Mononuclear cell (primary cell): ENCODE data around the gene NIM1K. TPM values are rescaled to one million over a fixed set of nuclear protein-coding genes. Genes with fewer than 3 reads are reported as not detected.

ENCODE experiments used
- H3K27me3 ChIP-seq: 2 replicates; pipeline ENCODE4 v1.6.0; 2011; ENCODE audit warnings: low read length, control low read depth; ENCODE audit not compliant: insufficient read depth
- H3K4me1 ChIP-seq: 2 replicates; pipeline ENCODE4 v1.5.1; 2011; ENCODE audit warnings: mild to moderate bottlenecking, low read length, control low read depth; ENCODE audit not compliant: insufficient read depth
- H3K4me3 ChIP-seq: 2 replicates; pipeline ENCODE4 v1.5.1; 2011; ENCODE audit warnings: mild to moderate bottlenecking, low read length, moderate library complexity
- H3K9me3 ChIP-seq: 2 replicates; pipeline ENCODE4 v1.5.1; 2011; ENCODE audit warnings: low read depth, mild to moderate bottlenecking, control low read depth, low read length
- total RNA-seq: library from RNA; depleted of rRNA; stranded (reverse); fragments of >200 nt; gene quantifications from one replicate; pipeline ENCODE4 v1.2.3, GENCODE V29; 2012

NIM1K gene
- total RNA-seq, 1 donor = 0.21 TPM

DNA sequence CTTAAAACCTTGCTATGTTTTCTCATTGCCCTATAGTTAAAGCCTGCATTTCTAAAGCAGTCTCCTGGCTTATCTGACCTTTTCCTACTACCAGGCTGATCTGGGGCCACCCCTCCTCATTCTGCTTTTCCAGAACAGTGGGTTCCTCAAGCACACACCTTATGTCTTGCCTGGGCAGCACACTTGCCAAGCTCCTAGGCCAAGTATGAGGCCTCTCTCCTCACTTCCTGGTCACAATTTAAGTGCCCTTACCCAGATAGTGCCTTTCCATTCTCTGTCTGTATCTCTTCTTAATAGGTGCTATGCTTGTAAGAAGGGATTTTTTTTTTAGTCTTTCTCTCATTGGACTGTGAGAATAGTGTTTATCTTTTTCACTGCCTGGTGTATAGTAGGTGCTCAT lies 81.5 kb downstream of the NIM1K start:
- Histone ChIP-seq H3K4me1 (no peaks in the 10 kb centered on the region), H3K27me3 (peaks cover 5% of the 10 kb centered on the region), H3K4me3 (no peak overlapping the region), H3K9me3 (no peaks in the 10 kb centered on the region)

- Histone ChIP-seq H3K4me1 (no peaks in the 10 kb centered on the region), H3K4me3 (no peak overlapping the region), H3K9me3 (no peaks in the 10 kb centered on the region), H3K27me3 (peaks cover 5% of the 10 kb centered on the region)
These were observed 82.5 kb downstream of the NIM1K start for GRCh38 chr5:43274435-43275114.

DNA sequence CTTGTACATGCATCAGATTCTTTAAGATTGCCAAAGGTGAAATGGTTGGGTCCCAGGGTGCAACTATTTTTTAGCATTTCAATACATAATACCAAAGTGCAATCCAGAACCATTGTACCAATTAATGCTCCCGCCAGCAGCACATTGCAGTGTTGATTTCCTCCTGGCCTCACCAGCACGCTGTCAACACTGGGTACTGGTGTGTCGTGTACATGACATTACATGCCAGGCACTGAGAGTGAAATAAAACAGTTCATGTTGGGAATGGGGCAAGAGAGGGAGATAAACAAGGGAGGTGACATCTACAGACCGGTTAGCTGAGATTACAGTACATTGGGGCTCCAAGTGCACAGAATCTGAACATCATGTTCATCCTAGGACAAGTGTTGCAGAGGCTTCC lies 83.4 kb downstream of the NIM1K start:
- H3K4me1 ChIP-seq = no peaks in the 10 kb centered on the region
- H3K4me3 ChIP-seq = no peak overlapping the region
- H3K9me3 ChIP-seq = no peaks in the 10 kb centered on the region
- peaks cover 5% of the 10 kb centered on the region for H3K27me3 ChIP-seq

GRCh38 chr5:43279548-43280274 lies 87.7 kb downstream of the NIM1K start:
- no peaks in the 10 kb centered on the region for H3K27me3 ChIP-seq
- no peaks in the 10 kb centered on the region for H3K9me3 ChIP-seq
- no peak overlapping the region for H3K4me3 ChIP-seq
- no peaks in the 10 kb centered on the region for H3K4me1 ChIP-seq

GRCh38 chr5:43281840-43282658 lies 90.0 kb downstream of the NIM1K start:
- Histone ChIP-seq H3K4me1 (no peaks in the 10 kb centered on the region), H3K9me3 (no peaks in the 10 kb centered on the region), H3K4me3 (no peak overlapping the region), H3K27me3 (no peaks in the 10 kb centered on the region)

DNA sequence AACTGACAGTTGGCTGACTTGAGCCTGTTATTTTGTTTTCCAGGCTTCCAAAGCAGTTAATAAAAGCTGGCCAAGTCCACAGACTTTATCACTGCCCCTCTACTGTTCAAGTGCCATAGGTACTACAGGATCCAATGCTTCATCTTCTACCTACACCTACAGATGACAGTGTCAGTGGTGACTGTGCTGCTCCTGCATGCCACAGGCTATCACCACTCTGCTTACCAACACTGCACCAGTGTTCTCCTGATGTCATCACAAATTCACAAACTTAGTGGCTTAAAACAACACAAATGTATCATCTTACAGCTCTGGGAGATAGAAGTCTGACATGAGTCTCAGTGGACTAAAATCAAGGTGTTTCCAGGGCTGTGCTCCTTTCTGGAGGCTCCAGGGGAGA lies 94.6 kb downstream of the NIM1K start:
- Histone ChIP-seq H3K4me1 (no peaks in the 10 kb centered on the region), H3K27me3 (no peaks in the 10 kb centered on the region), H3K4me3 (no peak overlapping the region), H3K9me3 (no peaks in the 10 kb centered on the region)

GRCh38 chr5:43287493-43287892 lies 95.5 kb downstream of the NIM1K start:
- Histone ChIP-seq H3K4me3 (no peak overlapping the region), H3K4me1 (no peaks in the 10 kb centered on the region), H3K9me3 (no peaks in the 10 kb centered on the region), H3K27me3 (no peaks in the 10 kb centered on the region)

- no peaks in the 10 kb centered on the region for H3K4me1 ChIP-seq
- no peak overlapping the region for H3K4me3 ChIP-seq
- H3K9me3 ChIP-seq = no peaks in the 10 kb centered on the region
- no peaks in the 10 kb centered on the region for H3K27me3 ChIP-seq
These were observed 96.3 kb downstream of the NIM1K start for GRCh38 chr5:43288269-43288831.

DNA sequence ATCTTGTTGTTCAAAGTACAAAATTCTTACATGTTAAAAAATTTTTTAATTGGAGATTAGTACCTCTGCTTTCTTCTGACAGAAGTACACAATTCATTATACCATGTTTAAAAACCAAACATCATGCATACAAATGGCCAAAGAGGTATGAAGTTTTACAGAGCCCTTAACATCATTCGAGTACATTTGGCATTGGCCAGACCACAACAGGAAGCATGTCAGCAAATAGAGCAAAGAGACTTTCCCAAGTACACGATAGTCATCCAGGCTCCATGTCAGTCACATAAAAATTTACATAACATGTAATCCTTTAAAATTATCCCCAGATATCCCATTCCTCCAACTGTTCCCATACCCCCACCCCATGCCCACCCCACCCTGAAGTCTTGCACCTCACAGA lies 98.7 kb downstream of the NIM1K start:
- Histone ChIP-seq H3K4me3 (no peak overlapping the region), H3K4me1 (no peaks in the 10 kb centered on the region), H3K9me3 (no peaks in the 10 kb centered on the region), H3K27me3 (no peaks in the 10 kb centered on the region)

DNA sequence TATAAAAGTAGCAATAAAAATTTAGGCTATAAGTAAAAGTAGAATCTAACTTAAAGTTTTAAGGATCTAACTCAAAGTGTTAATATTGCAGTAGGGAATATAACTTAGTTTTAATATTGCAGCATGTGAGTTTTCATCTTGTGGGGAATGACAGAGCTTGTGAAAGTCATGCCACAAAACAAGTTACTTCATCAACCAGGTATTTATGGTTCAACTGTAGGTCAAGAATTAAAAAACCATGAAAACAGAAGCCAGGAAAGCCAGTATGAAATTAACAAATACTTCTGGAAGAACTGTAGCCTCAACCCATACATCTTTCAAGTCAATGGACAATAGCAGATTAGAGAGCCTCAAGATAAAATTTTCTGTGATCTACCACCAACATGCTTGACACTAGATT lies 102.2 kb downstream of the NIM1K start:
- no peaks in the 10 kb centered on the region for H3K27me3 ChIP-seq
- no peak overlapping the region for H3K4me3 ChIP-seq
- no peaks in the 10 kb centered on the region for H3K4me1 ChIP-seq
- no peaks in the 10 kb centered on the region for H3K9me3 ChIP-seq

GRCh38 chr5:43295202-43295601 lies 103.2 kb downstream of the NIM1K start:
- H3K4me3 ChIP-seq = no peak overlapping the region
- no peaks in the 10 kb centered on the region for H3K27me3 ChIP-seq
- H3K4me1 ChIP-seq = no peaks in the 10 kb centered on the region
- no peaks in the 10 kb centered on the region for H3K9me3 ChIP-seq

- no peaks in the 10 kb centered on the region for H3K4me1 ChIP-seq
- H3K4me3 ChIP-seq = no peak overlapping the region
- H3K27me3 ChIP-seq = no peaks in the 10 kb centered on the region
- no peaks in the 10 kb centered on the region for H3K9me3 ChIP-seq
These were observed 104.8 kb downstream of the NIM1K start for GRCh38 chr5:43296835-43297234.

- no peaks in the 10 kb centered on the region for H3K4me1 ChIP-seq
- H3K9me3 ChIP-seq = no peaks in the 10 kb centered on the region
- no peaks in the 10 kb centered on the region for H3K27me3 ChIP-seq
- H3K4me3 ChIP-seq = no peak overlapping the region
These were observed 106.4 kb downstream of the NIM1K start for GRCh38 chr5:43298443-43298842.

GRCh38 chr5:43300112-43300511 lies 108.1 kb downstream of the NIM1K start:
- no peaks in the 10 kb centered on the region for H3K4me1 ChIP-seq
- no peak overlapping the region for H3K4me3 ChIP-seq
- H3K27me3 ChIP-seq = no peaks in the 10 kb centered on the region
- H3K9me3 ChIP-seq = no peaks in the 10 kb centered on the region

DNA sequence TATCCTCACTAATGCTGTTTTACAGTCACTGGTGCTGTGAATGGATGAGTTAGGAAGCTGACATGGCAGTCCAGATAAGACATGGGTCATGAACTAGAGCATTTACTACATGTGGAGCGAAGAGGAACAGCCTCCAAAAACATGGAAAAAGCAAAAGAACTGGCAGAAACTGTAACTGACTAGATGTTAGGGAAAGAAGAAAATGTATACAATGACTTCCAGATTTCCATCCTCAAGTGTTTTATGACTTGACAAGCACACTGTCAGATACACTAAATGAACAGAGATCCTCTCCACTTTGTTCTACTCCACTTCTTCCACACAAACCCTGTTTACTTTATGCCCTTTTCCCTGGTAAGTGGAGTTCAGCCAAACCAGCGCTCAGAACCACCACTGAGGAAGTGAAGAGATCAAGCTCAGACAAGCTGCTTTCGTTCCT lies 109.6 kb downstream of the NIM1K start:
- Histone ChIP-seq H3K4me3 (no peak overlapping the region), H3K9me3 (no peaks in the 10 kb centered on the region), H3K27me3 (no peaks in the 10 kb centered on the region), H3K4me1 (peaks cover 4% of the 10 kb centered on the region)
